Iris pigment epithelial cell (primary cell): ENCODE data around the gene CRTAC1.

Source experiments
- DNase-seq: peaks from one replicate; pipeline ENCODE4 v3.0.0-alpha.2; 2011; ENCODE audit warnings: low read depth

Gene CRTAC1

DNA sequence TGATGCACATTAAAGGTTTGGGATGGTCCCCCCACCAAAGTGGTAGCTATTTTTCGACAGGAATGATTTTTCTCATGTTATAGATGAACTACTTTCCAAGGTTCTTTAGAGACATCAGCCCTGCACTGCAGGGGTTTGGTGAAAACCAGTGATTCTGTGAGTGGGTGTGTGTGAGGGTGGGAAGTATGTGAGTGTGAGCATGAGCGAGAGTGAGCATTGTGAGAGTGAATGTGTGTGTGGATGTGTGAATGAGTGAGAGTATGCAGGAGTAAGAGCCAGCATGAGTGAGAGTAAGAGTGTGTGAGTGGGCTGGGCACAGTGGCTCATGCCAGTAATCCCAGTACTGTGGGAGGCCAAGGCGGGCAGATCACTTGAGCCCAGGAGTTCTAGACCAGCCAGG lies 105.7 kb downstream of the CRTAC1 start:
- no peak for DNase-seq

DNA sequence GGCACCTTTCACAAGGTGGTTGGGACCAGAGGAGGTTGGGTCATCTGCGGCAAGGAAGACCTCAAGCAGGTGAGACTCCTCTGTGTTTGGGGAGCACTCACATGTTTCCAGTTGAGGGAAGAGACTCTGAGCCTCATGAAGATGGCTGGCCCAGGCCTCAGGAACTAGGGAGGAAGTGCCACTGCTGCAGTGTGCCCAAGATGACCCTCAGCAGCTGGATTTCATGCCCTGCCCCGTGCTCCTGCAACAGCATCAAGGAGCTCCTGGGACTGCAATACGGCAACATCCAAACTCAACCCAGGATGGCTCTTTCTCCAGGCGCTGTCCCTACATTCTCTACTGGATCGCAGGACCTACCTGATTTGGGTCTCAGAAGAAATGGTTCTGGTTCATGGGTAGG lies 106.9 kb downstream of the CRTAC1 start:
- DNase-seq = no peak

DNA sequence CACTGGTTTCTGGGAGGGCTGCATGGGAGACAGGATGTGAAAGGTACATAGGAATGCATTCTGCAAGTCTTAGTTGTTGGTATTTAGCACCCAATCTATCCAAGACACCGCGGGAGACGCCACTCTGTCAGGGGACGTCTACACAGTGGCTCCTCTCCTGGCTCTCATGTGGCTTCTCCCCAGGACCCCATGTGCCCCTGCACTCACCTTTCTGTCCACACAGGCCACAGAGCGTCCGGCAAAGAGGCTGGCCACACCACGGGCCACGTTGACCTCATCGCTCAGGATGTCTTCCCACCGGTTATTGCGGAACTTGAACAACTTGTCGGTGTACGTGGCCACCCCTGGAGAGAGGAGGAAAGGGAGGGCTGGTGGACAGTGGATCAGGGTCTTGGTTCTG lies 107.4 kb downstream of the CRTAC1 start:
- no peak for DNase-seq

DNA sequence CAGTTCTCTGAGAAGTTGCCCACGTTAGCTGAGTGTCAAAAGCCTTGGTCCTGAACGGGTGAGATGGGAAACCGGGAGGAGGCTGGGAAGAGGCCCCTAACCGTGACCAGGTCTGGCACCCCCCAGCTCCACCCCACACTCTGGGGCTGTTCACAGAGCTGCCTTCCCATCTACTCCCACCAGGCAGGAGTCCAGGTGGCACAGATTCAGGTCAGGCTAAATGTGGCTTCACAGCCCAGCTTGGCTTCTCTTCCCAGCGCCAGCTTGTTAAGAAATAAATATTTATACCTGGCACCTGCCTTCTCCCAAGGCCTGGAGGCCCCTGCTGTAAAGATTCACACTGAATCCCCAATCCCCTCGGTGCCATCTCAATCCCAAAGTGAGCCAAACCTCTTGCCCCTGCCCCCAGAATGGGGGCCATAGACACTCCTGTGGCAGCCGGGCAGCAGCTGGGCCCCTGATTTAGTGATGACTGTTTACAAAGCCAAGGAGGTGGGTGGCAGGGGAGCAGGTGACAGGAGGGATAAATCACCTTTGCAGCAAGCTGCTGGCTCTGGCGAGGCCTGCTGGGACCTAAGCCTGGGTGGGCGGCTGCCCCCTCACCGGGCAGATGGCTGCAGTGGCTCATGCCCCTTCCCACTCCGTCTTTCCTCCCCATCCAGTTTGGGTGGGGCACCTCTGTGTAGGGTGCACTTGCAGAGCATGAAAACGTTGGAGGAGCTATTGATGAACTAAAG lies 108.2 kb downstream of the CRTAC1 start:
- no peak for DNase-seq

DNA sequence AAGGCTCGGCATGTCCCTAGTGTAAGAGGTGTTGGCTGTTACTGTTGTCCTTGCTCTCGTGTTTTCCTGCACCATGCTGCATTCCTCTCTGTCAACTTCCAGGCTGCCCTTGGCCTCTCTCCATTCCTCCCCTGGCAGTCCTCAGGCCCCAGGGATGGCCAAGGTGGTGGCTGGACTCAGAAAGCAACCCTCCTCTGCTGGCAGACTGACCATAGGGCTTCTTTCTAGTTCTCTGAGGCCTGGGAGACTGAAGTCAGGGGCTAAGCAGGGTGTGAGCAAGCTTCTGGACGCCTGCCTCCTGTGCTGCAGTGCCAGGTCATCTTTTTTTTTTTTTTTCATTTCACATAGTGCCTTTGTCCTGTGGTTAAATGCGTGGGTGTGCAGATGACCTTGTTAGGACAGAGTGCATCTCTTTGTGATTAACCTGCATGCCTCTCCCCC lies 108.8 kb downstream of the CRTAC1 start:
- peak; percentile 1 for DNase-seq

DNA sequence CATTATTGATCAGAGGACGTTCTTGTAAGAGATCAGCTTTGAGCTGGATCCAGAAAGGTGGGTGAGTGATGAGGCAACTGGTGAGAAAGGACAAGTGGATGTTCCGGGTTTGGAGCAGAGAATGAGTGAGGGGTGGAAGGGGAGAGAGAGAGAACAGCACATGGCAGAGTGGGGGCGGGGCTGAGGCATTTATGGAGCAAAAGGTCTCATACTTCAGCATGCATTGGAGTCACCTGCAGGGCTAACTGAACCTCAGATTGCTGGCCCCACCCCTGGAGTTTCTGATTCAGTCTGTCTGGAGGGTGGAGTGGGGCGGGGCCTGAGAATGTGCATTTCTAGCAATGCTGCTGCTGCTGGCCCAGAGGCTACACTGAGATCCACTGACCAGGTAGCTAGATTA lies 109.6 kb downstream of the CRTAC1 start:
- no peak for DNase-seq

DNA sequence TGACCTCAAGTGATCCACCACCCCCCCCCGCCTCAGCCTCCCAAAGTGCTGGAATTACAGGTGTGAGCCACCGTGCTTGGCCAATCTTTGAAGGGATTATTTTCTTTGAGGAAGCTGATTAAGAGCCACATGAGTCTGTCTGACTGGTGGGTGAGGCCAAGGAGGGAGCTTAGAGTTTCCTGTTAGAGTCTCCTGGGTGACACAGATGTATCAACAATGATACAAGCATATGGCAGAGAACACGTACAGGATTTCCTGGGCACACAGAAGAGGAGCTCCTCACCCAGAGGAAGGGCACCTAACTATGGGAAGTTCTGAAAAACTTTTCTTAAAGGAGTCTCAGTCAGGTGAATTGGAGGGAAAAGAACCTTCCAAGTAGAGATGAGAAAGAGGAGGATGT lies 111.4 kb downstream of the CRTAC1 start:
- DNase-seq = no peak

DNA sequence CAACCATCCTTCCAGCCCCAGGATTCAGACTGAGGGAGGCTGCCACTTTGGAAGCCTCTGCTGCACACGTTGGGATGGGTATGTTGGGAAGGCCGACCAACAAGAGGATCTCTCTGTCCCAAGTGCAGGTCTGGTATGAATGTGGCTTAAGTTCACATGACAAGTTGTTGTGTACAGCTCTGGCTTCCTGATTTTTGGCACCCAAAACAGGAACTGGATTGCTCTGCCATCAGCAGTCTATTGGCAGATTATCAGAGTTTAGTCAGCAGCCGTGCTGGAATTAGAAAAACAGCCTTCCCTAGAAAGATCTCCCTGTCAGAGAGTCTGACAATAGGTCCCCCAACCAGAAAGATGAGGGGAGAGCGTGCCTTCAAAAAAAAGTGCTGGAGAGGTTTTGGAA lies 113.8 kb downstream of the CRTAC1 start:
- no peak for DNase-seq

DNA sequence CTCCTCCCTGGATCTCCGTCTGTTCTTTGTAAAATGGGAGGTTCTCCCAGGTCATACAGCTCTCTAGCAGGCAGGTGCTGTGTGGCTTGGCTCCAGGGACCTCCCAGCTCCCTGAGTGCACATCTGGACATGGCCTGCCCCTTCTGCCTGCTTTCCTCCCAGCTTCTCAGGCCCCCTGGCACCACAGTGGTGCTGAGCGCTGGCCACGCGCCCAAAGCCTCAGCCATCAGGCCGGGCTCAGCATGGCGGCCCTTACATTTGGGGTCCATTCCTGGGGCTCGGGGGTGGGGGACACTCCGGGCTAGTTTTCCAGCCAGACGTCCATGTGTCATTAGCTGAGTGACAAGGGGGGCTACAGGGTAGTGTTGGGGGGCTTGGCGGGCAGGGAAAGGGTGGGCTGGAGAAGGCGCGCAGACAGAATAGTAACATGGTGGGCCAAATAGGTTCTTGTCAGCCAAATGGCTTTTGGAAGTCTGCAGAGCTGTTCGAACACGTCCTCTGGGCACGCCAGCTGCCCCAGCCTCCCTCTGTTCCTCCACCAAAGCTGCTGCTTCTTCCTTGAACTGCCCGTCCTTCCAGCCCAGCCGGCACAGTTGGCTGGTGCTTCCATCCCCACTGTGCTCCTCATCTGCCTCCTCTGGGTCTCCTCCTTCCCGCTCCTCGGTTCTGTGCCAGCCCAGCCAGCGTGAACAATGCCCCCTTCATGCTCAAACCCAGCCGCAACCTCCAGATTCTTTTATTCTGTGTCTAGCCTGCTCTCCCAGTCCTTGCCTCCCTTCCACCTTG lies 114.9 kb downstream of the CRTAC1 start:
- no peak for DNase-seq

DNA sequence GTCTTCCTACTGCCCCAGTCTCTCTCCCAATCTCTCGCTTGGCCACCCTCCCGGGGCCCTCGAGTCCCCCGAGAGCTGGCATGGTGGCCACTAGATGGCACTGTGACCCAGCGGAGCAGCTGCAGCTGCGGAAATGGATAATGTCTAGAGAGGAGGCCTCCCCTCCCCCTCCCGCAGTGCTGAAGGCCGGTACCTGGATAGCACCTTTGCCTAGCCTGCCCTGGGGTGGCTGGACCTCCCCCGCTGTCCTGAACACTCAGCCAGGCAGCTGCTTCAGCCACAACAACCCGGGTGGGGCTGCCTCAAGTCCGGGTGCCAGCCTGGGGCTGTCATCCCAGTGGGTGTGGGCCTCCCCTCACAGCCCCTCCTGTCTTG lies 115.6 kb downstream of the CRTAC1 start:
- DNase-seq = peak; percentile 43

DNA sequence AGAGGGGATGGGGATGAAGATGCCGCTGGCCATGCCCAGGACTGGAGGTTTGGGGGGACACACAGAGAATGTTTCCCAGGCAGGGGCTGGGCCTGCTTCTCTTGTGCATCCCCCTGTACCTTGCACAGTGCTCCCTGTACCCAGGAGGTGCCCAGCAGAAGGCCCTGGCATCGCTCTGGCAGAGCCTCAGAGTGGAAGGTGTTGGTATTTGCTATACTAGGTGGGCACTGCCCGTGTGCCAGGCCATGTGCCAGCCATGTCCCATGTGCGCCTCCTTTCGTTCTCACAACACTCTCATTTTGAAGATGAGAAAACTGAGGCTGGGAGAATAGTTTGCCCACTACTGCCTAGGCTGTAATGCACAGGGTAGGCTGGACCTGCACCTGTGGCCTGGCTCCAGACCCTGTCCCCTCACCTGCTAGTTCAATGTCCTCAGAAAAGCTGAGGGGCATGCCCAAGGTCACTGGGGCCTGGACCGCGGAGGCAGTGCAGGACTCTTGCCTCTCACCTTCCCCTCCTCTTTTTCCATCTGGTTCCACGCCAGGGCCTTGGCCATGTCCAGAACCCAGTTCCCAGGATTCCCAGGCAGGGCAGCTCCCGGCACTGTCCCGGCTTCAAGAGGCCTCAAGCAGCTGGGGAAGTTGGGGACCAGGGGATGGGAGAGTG lies 116.1 kb downstream of the CRTAC1 start:
- DNase-seq = no peak

DNA sequence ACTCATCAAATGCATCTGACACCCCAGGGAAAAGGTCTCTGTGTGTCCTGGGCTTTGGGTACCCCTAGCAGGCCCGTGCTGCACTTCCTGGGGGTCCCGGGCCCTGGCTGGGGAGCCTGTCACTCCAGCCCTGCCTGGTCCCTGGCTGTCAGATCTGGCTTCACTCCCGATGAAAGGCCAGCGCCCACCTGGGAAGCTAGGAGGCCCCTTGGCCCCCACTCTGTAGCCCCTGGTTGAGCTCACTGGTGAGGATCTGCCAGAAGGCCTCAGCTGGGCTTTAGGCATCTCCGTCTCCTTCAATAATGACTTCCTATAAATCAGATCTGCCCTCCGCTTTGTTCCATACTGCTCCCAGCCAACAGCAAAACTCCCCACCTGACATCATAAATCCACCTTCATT lies 116.8 kb downstream of the CRTAC1 start:
- no peak for DNase-seq

DNA sequence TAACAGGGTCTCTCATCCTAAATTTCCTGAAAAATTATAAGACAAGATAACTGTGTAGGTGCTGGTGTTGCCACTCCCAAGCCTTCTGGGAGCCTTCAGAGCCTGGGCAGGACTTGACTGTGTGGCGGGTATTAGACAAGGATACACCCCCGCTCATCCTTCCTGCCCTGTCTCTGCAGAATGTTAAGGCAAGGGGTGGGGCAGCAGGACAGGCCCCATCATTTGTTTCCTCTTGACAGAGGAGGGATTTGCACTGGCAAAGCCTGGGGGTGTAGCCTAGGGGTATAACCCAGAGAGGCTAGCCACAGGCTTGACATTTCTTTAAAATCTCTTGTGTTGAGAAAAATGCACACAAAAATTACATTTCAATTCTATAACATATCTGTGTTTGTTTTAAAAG lies 117.2 kb downstream of the CRTAC1 start:
- DNase-seq = no peak

DNA sequence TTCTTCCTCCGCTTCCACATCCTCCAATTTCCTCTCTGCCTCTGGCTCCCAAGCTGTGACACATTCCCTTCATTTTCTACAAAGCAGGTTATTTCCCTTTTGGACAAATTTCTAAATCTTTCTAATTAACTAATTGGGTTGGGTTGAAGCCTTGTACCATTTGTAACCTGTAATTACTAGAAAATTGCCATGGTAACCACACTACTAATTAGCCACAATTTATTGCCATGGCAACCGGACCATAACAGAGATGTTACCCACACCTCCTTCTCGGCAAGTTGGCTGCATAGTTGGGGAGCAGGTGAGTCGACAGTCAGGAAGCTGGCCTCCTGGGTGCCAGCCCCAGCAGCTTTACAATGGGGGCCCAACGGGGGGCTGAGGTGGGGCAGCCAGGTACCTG lies 119.2 kb downstream of the CRTAC1 start:
- no peak for DNase-seq

DNA sequence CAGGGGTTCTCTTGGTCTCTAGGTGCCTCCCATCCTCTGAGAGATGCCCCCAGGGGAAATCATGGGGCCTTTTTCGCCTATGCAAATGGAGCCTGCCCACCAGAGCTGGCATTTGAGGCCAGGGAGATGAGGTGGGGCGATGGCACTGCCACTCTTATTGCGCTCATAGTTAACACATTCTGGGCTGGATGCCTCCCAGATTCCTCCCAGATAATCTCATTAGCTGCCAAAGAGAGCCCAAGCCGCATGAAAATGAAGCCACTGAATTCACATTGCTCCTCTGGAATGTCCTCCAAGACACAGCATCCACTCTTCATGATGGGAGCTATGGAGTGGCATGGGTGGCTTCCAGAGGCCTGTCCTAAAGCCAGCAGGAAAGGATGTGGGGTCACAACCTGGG lies 119.8 kb downstream of the CRTAC1 start:
- no peak for DNase-seq

DNA sequence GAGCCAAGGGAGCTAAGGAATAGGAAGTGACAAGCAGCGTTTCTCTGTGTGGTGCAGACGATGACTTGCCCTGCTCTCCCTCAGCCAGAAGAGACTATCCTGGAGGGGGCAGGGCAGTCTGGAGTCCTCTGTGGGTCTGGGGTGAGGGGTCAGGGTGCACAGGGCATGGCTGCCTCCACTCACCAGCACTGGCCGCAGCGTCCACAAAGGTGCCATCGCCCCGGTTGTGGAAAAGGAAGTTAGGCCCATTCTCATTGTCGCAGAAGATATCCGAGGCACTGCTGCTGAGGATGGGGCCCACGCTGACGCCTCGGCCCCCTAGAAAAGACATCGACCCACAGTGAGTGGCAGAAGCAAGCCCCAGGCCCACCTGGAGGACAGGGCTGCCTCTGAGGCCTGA lies 122.6 kb downstream of the CRTAC1 start:
- no peak for DNase-seq

DNA sequence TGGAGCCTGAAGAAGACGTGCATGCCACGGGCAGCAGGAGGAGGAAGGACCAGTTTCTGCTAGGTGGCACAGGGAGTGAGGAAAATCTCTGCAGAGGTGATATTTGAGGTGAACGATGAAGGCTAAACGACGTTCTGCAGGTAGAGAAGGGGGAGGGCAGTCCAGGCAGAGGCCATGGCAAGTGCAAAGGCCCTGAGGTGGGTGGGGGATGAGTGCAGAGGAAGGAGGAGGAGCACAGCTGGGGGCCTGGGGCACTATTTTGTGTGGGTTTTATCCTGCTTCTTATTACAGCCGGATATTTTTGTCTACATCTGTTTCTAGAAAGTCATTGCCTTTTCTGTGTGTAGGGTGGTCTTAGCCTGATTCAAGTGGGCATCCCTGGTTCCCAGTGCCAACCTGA lies 123.2 kb downstream of the CRTAC1 start:
- DNase-seq = no peak

DNA sequence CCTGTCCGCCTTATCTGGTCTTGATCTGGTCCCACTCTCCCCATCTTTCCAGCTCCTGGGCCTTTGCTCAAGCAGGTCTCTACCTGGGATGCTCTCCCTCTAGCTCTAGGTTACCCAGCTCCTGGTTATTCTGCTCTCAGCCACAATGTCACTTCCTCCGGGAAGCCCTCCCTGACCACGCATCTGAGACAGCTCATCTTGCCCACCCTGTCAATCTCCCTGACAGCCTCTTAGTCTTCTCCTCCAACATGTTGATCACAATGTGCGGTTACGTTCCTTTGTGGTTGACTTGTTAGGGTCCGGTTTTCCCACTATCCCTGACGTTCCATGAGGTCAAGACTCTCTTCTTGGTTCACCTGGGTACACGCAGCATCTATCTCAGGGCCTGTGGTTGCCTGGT lies 125.1 kb downstream of the CRTAC1 start:
- DNase-seq = no peak

DNA sequence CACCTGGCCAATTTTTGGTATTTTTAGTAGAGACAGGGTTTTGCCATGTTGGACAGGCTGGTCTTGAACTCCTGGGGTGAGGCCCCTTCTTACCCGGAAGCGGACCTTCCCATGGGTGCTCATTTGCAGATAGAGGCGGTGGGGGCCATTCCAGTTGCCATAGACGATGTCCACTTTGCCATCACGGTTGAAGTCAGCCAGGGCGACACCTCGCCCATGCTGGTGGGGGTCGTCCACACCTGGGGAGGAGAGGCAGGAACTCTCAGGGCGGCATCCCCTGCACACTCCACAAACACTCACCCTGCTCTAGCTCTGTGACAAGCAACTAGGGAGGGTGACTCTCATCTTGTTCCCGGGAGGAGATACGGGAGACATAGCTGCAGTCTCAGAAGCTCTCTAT lies 125.8 kb downstream of the CRTAC1 start:
- DNase-seq = no peak

DNA sequence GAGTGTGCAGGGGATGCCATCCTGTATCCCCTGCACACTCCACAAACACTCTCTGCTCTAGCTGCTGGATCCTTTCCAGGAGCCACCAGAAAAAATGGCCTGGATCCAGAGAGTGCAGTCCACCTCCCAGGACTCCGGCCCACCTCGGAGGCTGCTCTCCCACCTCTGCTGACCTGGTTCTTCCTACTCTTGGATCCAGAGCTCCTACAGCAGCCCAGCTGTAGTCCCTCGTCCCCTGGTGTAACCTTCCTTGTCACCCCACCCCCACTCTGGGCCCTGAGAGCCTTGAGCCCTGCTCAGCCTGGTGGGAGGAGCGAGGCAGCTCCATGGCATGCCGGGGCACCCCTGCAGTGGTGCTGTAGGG lies 126.4 kb downstream of the CRTAC1 start:
- no peak for DNase-seq

DNA sequence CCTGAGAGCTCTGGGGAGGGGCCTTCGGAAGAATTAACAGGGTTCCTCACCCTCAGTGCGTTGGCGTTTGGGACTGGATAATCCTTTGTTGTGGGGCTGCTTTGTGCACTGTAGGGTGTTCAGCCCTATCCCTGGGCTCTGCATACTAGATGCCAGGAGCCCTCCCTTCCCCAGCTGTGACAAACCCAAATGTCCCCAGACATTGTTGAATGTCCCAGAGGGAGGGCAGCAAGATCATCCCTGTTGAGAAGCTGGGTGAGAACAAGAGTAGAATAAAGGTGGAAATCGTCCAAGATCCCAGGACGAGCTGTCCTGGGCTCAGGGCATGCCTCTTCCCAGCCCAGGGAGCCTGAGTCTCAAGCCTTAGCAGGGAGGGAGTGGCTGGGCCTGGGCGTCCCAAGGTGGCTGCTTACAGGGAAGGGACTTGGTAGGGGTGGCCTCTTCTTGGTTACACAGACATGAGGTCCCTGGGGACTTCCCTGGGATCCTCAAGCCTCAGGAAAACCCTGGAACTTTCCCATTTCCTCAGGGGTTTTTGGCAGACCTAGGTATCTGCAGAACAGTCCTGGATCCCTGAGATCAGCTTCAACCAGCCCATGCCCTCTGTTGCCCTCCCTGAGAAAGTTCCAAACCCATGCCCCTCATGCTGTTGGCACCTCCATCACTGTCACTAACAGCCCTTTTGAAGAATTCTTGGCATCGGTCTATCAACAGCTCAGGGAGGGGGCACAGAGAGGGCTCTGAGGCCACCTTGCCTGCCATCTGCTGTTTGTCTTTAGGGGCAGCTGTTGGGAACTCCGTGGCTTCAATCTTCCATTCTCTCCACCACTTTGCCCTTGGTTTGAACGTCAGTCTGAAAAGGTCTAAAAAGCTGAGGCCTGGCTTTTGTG lies 127.0 kb downstream of the CRTAC1 start:
- no peak for DNase-seq

DNA sequence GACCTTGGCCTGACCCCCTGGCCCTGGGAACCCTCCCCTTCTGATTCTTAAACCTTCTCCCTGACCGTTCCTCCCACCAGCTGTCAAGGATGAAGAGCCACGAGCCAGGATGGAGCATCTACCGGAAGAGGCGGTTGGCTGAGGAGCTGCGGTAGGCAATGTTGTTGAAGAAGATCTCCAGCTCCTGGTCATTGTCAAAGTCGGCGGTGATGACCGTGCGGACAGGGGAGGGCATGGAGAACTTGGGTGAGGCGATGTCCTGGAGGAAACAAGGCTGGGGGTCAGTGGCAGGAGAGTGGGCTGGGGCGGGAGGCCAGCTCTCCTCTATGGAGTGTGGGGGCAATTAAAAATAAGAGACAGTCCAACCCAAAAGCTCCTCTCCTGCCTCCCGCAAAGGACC lies 129.0 kb downstream of the CRTAC1 start:
- no peak for DNase-seq
